GM19438 (cell line): Measurements from ENCODE around the gene TCF19.
"Not testable (repeated sequence)": the region's sequence is repeated elsewhere in the genome, so short reads cannot be mapped to it uniquely, and the experiment has no call there.

Source experiments
- ATAC-seq: cut with Tn5 transposase; IDR thresholded peaks from one replicate; pipeline ENCODE4 v1.9.1; 2021; ENCODE audit warnings: low read depth; ENCODE audit not compliant: unreplicated experiment

TCF19 gene

GRCh38 chr6:31158863-31159855 is 770 bp downstream of the TCF19 start:
- ATAC-seq: peak; percentile 3

GRCh38 chr6:31161216-31162126 is 3.1 kb downstream of the TCF19 start:
- ATAC-seq: no peak

- no peak for ATAC-seq
Observed at GRCh38 chr6:31162463-31163165, 4.2 kb downstream of the TCF19 start.

- ATAC-seq: no peak
Observed at GRCh38 chr6:31163922-31164321, 5.5 kb downstream of the TCF19 start.

GRCh38 chr6:31164475-31165063 is 6.2 kb downstream of the TCF19 start:
- ATAC-seq: not testable (repeated sequence)

GRCh38 chr6:31165064-31165832 is 6.9 kb downstream of the TCF19 start:
- ATAC-seq: not testable (repeated sequence)

GRCh38 chr6:31165986-31166385 is 7.6 kb downstream of the TCF19 start:
- ATAC-seq: no peak

GRCh38 chr6:31168606-31169005 is 10.2 kb downstream of the TCF19 start:
- no peak for ATAC-seq

- no peak for ATAC-seq
Observed at GRCh38 chr6:31169123-31169857, 10.9 kb downstream of the TCF19 start.

- ATAC-seq: not testable (repeated sequence)
Observed at GRCh38 chr6:31169858-31170599, 11.6 kb downstream of the TCF19 start.

- ATAC-seq: no peak
Observed at GRCh38 chr6:31170600-31170881, 12.2 kb downstream of the TCF19 start, which contains the start of gene POU5F1. TSS of gene POU5F1 (minus strand) at chr6:31170682. CDS start at chr6:31170620, 62 bp downstream.

GRCh38 chr6:31170987-31171671 is 12.7 kb downstream of the TCF19 start:
- ATAC-seq: no peak

GRCh38 chr6:31171931-31172905 is 13.8 kb downstream of the TCF19 start:
- ATAC-seq: no peak

- ATAC-seq: no peak
Observed at GRCh38 chr6:31172973-31173384, 14.6 kb downstream of the TCF19 start.

- no peak for ATAC-seq
Observed at GRCh38 chr6:31173406-31173805, 15.0 kb downstream of the TCF19 start.

GRCh38 chr6:31174378-31174777 is 16.0 kb downstream of the TCF19 start:
- ATAC-seq: no peak
